Tibial nerve (tissue), 4 donors: ENCODE measurements around the gene PAN3. TPM values are rescaled to one million over a fixed set of nuclear protein-coding genes. Genes with fewer than 3 reads are reported as not detected.

Experiments used
- DNase-seq, 2 donors: peaks; one replicate each; pipeline ENCODE4 v3.0.0-alpha.2; 2019; ENCODE audit warnings: low spot score in 2 of 2
- H3K27ac ChIP-seq, 4 donors: fragments of 200-600 bp; sonication (generic) in 3 of 4; one replicate each; pipeline ENCODE4 v1.5.1; 2017 to 2019; ENCODE audit warnings: mild to moderate bottlenecking in 1 of 4
- H3K27me3 ChIP-seq, 2 donors: fragments of 200-600 bp; sonication (generic) in 1 of 2; one replicate each; pipeline versions ENCODE4 v1.5.1 to v1.6.0; 2017 to 2019
- H3K36me3 ChIP-seq, 3 donors: fragments of 200-600 bp; sonication (generic); one replicate each; pipeline ENCODE4 v1.5.1; 2018 to 2019
- H3K4me1 ChIP-seq, 4 donors: fragments of 200-600 bp; sonication (generic) in 3 of 4; one replicate each; pipeline ENCODE4 v1.5.1; 2017 to 2019
- H3K4me3 ChIP-seq, 4 donors: fragments of 200-600 bp; sonication (generic) in 3 of 4; one replicate each; pipeline ENCODE4 v1.5.1; 2017 to 2019; ENCODE audit warnings: mild to moderate bottlenecking in 1 of 4, moderate library complexity in 1 of 4
- H3K9me3 ChIP-seq, 4 donors: fragments of 200-600 bp; sonication (generic) in 3 of 4; one replicate each; pipeline ENCODE4 v1.5.1; 2017 to 2019
- EP300 ChIP-seq, 2 donors: sonication (generic); formaldehyde crosslinking; IDR thresholded peaks; one replicate each; pipeline ENCODE4 v1.6.1; 2017; ENCODE audit warnings: antibody characterized with exemption in 2 of 2, mild to moderate bottlenecking in 1 of 2
- POLR2A ChIP-seq, 2 donors: fragments of 450-650 bp; IDR thresholded peaks; one replicate each; pipeline ENCODE4 v1.6.1; 2017; ENCODE audit warnings: antibody characterized with exemption in 2 of 2, mild to moderate bottlenecking in 2 of 2, moderate library complexity in 2 of 2
- WGBS, 2 donors: methylation state at CpG; one replicate each; pipeline ENCODE4 v1.1.5; 2018; 5-methylcytosine and 5-hydroxymethylcytosine counted together
- total RNA-seq, 4 donors: library from RNA; depleted of rRNA; stranded (reverse); fragments of >200 nt; gene quantifications; one replicate each; pipeline ENCODE4 v1.1.0, GENCODE V29; 2016
- TF ChIP-seq, protein P1 (sequence below), 5 experiments: fragments of 200-600 bp in 3 of 5; fragments of 450-650 bp in 2 of 5; sonication (generic) in 3 of 5; IDR thresholded peaks; one replicate each; pipeline ENCODE4 v1.5.1; 2016 to 2019; ENCODE audit warnings: antibody characterized with exemption in 5 of 5, mild to moderate bottlenecking in 3 of 5, moderate library complexity in 2 of 5

Gene PAN3
- total RNA-seq, 4 donors from 2014 or later, result 40.5 to 54.4 (median 49.0) TPM

DNA sequence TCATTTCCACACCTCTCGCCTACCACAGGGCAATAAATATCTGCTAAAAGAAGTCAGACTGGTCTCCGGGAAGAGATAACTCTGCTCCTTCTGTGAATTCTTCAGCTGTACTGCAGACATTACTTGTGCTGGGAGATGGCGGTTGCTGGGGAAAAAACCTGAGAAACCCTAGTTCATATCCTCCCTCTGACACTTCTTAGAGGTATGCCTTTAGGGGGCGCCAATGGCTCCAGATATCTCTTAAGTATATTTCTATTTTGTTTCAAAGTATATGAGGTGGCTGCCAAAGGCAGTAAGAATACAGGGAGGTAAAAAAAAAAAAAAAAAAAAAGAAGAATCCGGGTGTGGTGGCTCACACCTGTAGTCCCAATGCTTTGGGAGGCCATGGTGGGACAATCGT, 175.2 kb downstream of the PAN3 start:
- WGBS, 2 donors, result 90 to 91% methylated on average over 6 of the region's 6 CpGs
- H3K27ac ChIP-seq, result no peak overlapping the region
- no peaks in the 10 kb centered on the region for H3K36me3 ChIP-seq
- H3K9me3 ChIP-seq, result no peaks in the 10 kb centered on the region
- H3K4me1 ChIP-seq, result peaks cover 0 to 9% (median 0%) of the 10 kb centered on the region in 4 donors
- TF ChIP-seq POLR2A (IDR thresholded peaks at IDR 0.05) (no peak), EP300 (IDR thresholded peaks at IDR 0.05) (no peak)
- TF ChIP-seq, protein P1, sequence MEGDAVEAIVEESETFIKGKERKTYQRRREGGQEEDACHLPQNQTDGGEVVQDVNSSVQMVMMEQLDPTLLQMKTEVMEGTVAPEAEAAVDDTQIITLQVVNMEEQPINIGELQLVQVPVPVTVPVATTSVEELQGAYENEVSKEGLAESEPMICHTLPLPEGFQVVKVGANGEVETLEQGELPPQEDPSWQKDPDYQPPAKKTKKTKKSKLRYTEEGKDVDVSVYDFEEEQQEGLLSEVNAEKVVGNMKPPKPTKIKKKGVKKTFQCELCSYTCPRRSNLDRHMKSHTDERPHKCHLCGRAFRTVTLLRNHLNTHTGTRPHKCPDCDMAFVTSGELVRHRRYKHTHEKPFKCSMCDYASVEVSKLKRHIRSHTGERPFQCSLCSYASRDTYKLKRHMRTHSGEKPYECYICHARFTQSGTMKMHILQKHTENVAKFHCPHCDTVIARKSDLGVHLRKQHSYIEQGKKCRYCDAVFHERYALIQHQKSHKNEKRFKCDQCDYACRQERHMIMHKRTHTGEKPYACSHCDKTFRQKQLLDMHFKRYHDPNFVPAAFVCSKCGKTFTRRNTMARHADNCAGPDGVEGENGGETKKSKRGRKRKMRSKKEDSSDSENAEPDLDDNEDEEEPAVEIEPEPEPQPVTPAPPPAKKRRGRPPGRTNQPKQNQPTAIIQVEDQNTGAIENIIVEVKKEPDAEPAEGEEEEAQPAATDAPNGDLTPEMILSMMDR (IDR thresholded peaks at IDR 0.05), result no peak
- H3K4me3 ChIP-seq, result no peak overlapping the region
- H3K27me3 ChIP-seq, result no peaks in the 10 kb centered on the region
- no peak for DNase-seq

DNA sequence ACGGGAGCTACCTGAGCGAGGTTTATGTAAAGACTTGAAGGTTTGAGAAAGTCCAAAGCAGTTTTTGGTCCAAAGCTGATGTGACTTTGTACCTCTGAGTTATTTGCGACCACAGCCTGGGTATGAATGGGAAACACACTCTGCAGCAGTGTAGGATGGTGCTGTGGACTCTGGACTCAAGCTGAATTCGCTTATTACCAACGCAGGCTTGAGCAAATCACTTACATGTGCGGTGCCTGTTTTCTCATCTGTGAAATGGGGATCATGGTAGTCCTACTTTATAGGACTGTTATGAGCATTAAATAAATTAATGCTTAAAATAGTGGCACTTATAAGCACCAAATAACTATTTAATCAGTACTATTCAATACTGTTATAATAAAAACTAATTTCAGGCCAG, 176.5 kb downstream of the PAN3 start:
- WGBS, 2 donors, result 96 to 98% methylated on average over 6 of the region's 6 CpGs
- DNase-seq, result no peak
- Histone ChIP-seq H3K27ac (no peak overlapping the region), H3K4me3 (no peak overlapping the region), H3K4me1 (peaks cover 0 to 9% (median 0%) of the 10 kb centered on the region in 4 donors), H3K27me3 (no peaks in the 10 kb centered on the region), H3K36me3 (no peaks in the 10 kb centered on the region), H3K9me3 (no peaks in the 10 kb centered on the region)
- TF ChIP-seq, protein P1 (IDR thresholded peaks at IDR 0.05), result no peak
- TF ChIP-seq POLR2A (IDR thresholded peaks at IDR 0.05) (no peak), EP300 (IDR thresholded peaks at IDR 0.05) (no peak)

DNA sequence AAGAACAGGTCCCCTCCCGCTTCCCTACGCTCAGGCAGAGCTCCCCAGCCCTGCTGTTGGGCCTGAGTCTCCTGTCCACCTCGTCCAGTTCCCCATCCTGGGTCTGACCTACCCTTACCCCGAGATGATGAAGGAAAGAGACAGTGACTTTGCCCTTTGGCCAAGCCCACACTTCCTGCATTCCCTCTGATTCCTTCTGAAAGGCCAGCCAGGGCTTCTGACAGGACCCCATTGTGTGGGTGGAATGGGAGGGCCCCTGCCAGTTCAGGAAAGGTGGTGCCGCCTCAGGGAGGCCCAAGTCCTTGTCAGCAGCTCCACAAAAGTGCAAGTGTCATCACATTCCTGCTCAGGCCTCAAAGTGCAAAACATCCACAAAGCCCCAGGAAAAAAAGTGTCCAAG, 177.8 kb downstream of the PAN3 start:
- TF ChIP-seq EP300 (IDR thresholded peaks at IDR 0.05), result no peak
- TF ChIP-seq, protein P1 (IDR thresholded peaks at IDR 0.05), result no peak
- Histone ChIP-seq H3K27me3 (no peaks in the 10 kb centered on the region), H3K9me3 (no peaks in the 10 kb centered on the region), H3K27ac (no peak overlapping the region), H3K4me3 (no peak overlapping the region), H3K36me3 (no peaks in the 10 kb centered on the region), H3K4me1 (peaks cover 0 to 9% (median 0%) of the 10 kb centered on the region in 4 donors)
- DNase-seq, result no peak
- 44 to 49% methylated on average over 5 of the region's 5 CpGs for WGBS, 2 donors

DNA sequence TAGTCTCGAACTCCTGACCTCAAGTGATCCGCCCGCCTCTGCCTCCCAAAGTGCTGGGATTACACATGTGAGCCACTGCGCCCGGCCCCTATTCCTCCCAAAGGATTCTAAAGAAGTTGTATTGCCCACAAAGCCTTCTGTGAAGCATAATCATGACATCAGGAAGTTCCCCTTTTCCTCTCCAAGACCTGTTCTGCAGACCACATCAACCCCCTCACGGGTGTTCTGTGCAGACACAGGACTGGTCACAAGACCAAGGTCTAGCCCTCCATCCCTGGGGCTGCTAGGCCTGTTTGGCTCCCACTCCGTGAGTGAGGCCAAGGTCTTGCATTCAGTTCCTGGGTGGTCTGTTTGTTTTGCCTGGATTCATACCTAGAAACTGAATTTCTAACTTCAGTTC, 178.5 kb downstream of the PAN3 start:
- Histone ChIP-seq H3K4me3 (no peak overlapping the region), H3K27me3 (no peaks in the 10 kb centered on the region), H3K9me3 (no peaks in the 10 kb centered on the region), H3K36me3 (no peaks in the 10 kb centered on the region), H3K27ac (no peak overlapping the region), H3K4me1 (peaks cover 0 to 13% (median 0%) of the 10 kb centered on the region in 4 donors)
- TF ChIP-seq POLR2A (IDR thresholded peaks at IDR 0.05), result no peak
- TF ChIP-seq EP300 (IDR thresholded peaks at IDR 0.05), result no peak
- TF ChIP-seq, protein P1 (IDR thresholded peaks at IDR 0.05), result no peak
- 60 to 78% methylated on average over 7 of the region's 7 CpGs for WGBS, 2 donors
- no peak for DNase-seq

DNA sequence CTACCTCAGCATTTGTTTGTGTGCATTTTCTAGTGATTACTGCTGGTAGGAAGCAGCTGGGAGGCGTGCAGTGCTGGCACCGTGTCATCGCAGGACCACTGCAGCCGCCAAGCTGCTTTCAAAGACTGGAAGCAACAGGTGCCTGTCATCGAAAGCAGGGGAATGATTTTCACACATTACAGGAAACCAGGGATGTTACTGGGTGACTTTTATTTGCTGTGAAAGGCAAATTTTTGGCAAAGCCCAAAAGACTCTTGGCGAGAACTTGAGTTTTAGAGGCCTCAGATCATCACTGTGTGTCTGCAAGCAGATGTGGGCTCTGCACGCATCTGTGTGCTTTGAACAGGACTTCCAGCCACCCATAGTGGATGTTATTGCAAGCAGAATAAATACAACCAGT, 180.2 kb downstream of the PAN3 start:
- Histone ChIP-seq H3K36me3 (no peaks in the 10 kb centered on the region), H3K4me1 (peaks cover 0 to 19% (median 0%) of the 10 kb centered on the region in 4 donors), H3K9me3 (no peaks in the 10 kb centered on the region), H3K27me3 (no peaks in the 10 kb centered on the region), H3K27ac (no peak overlapping the region), H3K4me3 (no peak overlapping the region)
- no peak for DNase-seq
- no peak for TF ChIP-seq EP300 (IDR thresholded peaks at IDR 0.05)
- TF ChIP-seq, protein P1 (IDR thresholded peaks at IDR 0.05), result no peak
- no peak for TF ChIP-seq POLR2A (IDR thresholded peaks at IDR 0.05)
- WGBS, 2 donors, result 79 to 82% methylated on average over 7 of the region's 7 CpGs
